ENCODE results near the gene NPIPB2. TPM values are rescaled to one million over a fixed set of nuclear protein-coding genes. Genes with fewer than 3 reads are reported as not detected.

NPIPB2 gene
- total and polyA plus RNA-seq, 4 donors = 0.88 to 15.0 (median 9.0) TPM

- no peak for DNase-seq
- Histone ChIP-seq H3K9me3 (ENCODE audit: control insufficient read depth, low read length) (no peaks in the 10 kb centered on the region), H3K4me1 (ENCODE audit: control insufficient read depth in 1 of 2, insufficient read depth in 2 of 2, low read length in 2 of 2) (no peaks in the 10 kb centered on the region), H3K4me3 (ENCODE audit: low read length in 2 of 2) (no peak overlapping the region), H3K27ac (ENCODE audit: low read depth in 1 of 2, low read length in 2 of 2) (peak overlapping the region in 1 of 2 donors; percentile 71), H3K36me3 (ENCODE audit: control insufficient read depth in 1 of 2, insufficient read depth in 2 of 2, low read length in 1 of 2) (peaks cover 0 to 3% of the 10 kb centered on the region in 2 donors), H3K27me3 (ENCODE audit: control insufficient read depth in 1 of 2, insufficient read depth in 2 of 2, low read length in 1 of 2) (no peaks in the 10 kb centered on the region)
- intact Hi-C loops (cut with DNase I) = no loop called here
- ATAC-seq (ENCODE audit: low FRiP score) = no peak
- WGBS, 2 donors = 35 to 37% methylated on average over 5 of the region's 5 CpGs
Observed at GRCh38 chr16:11896486-11897176, 45.2 kb downstream of the NPIPB2 start.

- H3K27me3 ChIP-seq (ENCODE audit: control insufficient read depth in 1 of 2, insufficient read depth in 2 of 2, low read length in 1 of 2) = no peaks in the 10 kb centered on the region
- H3K9me3 ChIP-seq (ENCODE audit: control insufficient read depth, low read length) = no peaks in the 10 kb centered on the region
- H3K4me3 ChIP-seq (ENCODE audit: low read length in 2 of 2) = no peak overlapping the region
- ATAC-seq (ENCODE audit: low FRiP score) (no peak), DNase-seq (no peak)
- H3K4me1 ChIP-seq (ENCODE audit: control insufficient read depth in 1 of 2, insufficient read depth in 2 of 2, low read length in 2 of 2) = no peaks in the 10 kb centered on the region
- H3K27ac ChIP-seq (ENCODE audit: low read depth in 1 of 2, low read length in 2 of 2) = no peak overlapping the region
- intact Hi-C loops (cut with DNase I) = no loop called here
- H3K36me3 ChIP-seq (ENCODE audit: control insufficient read depth in 1 of 2, insufficient read depth in 2 of 2, low read length in 1 of 2) = peaks cover 0 to 3% of the 10 kb centered on the region in 2 donors
- WGBS, 2 donors = 94 to 96% methylated on average over 2 of the region's 2 CpGs
Observed at GRCh38 chr16:11893571-11893970, 48.3 kb downstream of the NPIPB2 start.

GRCh38 chr16:11892761-11893160, 49.1 kb downstream of the NPIPB2 start:
- Histone ChIP-seq H3K4me1 (ENCODE audit: control insufficient read depth in 1 of 2, insufficient read depth in 2 of 2, low read length in 2 of 2) (no peaks in the 10 kb centered on the region), H3K4me3 (ENCODE audit: low read length in 2 of 2) (no peak overlapping the region), H3K36me3 (ENCODE audit: control insufficient read depth in 1 of 2, insufficient read depth in 2 of 2, low read length in 1 of 2) (peaks cover 0 to 3% of the 10 kb centered on the region in 2 donors), H3K9me3 (ENCODE audit: control insufficient read depth, low read length) (no peaks in the 10 kb centered on the region), H3K27me3 (ENCODE audit: control insufficient read depth in 1 of 2, insufficient read depth in 2 of 2, low read length in 1 of 2) (no peaks in the 10 kb centered on the region), H3K27ac (ENCODE audit: low read depth in 1 of 2, low read length in 2 of 2) (no peak overlapping the region)
- 95 to 96% methylated on average over 4 of the region's 4 CpGs for WGBS, 2 donors
- ATAC-seq (ENCODE audit: low FRiP score) (no peak), DNase-seq (no peak)
- intact Hi-C loops (cut with DNase I) = no loop called here

GRCh38 chr16:11890231-11890965, 51.4 kb downstream of the NPIPB2 start:
- 89 to 91% methylated on average over 5 of the region's 5 CpGs for WGBS, 2 donors
- intact Hi-C loops (cut with DNase I) = no loop called here
- Histone ChIP-seq H3K36me3 (ENCODE audit: control insufficient read depth in 1 of 2, insufficient read depth in 2 of 2, low read length in 1 of 2) (peaks cover 0 to 3% of the 10 kb centered on the region in 2 donors), H3K27me3 (ENCODE audit: control insufficient read depth in 1 of 2, insufficient read depth in 2 of 2, low read length in 1 of 2) (no peaks in the 10 kb centered on the region), H3K27ac (ENCODE audit: low read depth in 1 of 2, low read length in 2 of 2) (no peak overlapping the region), H3K9me3 (ENCODE audit: control insufficient read depth, low read length) (no peaks in the 10 kb centered on the region), H3K4me1 (ENCODE audit: control insufficient read depth in 1 of 2, insufficient read depth in 2 of 2, low read length in 2 of 2) (no peaks in the 10 kb centered on the region), H3K4me3 (ENCODE audit: low read length in 2 of 2) (no peak overlapping the region)
- ATAC-seq (ENCODE audit: low FRiP score) (no peak), DNase-seq (no peak)

GRCh38 chr16:11886881-11887280, 55.0 kb downstream of the NPIPB2 start:
- no peaks in the 10 kb centered on the region for H3K27me3 ChIP-seq (ENCODE audit: control insufficient read depth in 1 of 2, insufficient read depth in 2 of 2, low read length in 1 of 2)
- DNase-seq (no peak), ATAC-seq (ENCODE audit: low FRiP score) (no peak)
- no peak overlapping the region for H3K27ac ChIP-seq (ENCODE audit: low read depth in 1 of 2, low read length in 2 of 2)
- no peaks in the 10 kb centered on the region for H3K4me1 ChIP-seq (ENCODE audit: control insufficient read depth in 1 of 2, insufficient read depth in 2 of 2, low read length in 2 of 2)
- H3K9me3 ChIP-seq (ENCODE audit: control insufficient read depth, low read length) = no peaks in the 10 kb centered on the region
- 85 to 86% methylated on average over 6 of the region's 6 CpGs for WGBS, 2 donors
- intact Hi-C loops (cut with DNase I) = no loop called here
- no peak overlapping the region for H3K4me3 ChIP-seq (ENCODE audit: low read length in 2 of 2)
- peaks cover 2 to 9% of the 10 kb centered on the region in 2 donors for H3K36me3 ChIP-seq (ENCODE audit: control insufficient read depth in 1 of 2, insufficient read depth in 2 of 2, low read length in 1 of 2)

GRCh38 chr16:11884035-11884434, 57.8 kb downstream of the NPIPB2 start:
- ATAC-seq (ENCODE audit: low FRiP score) = no peak
- H3K36me3 ChIP-seq (ENCODE audit: control insufficient read depth in 1 of 2, insufficient read depth in 2 of 2, low read length in 1 of 2) = peaks cover 6 to 9% of the 10 kb centered on the region in 2 donors
- no peak for DNase-seq
- no peak overlapping the region for H3K4me3 ChIP-seq (ENCODE audit: low read length in 2 of 2)
- H3K4me1 ChIP-seq (ENCODE audit: control insufficient read depth in 1 of 2, insufficient read depth in 2 of 2, low read length in 2 of 2) = no peaks in the 10 kb centered on the region
- WGBS, 2 donors = 95 to 97% methylated on average over 5 of the region's 5 CpGs
- H3K27ac ChIP-seq (ENCODE audit: low read depth in 1 of 2, low read length in 2 of 2) = no peak overlapping the region
- H3K9me3 ChIP-seq (ENCODE audit: control insufficient read depth, low read length) = no peaks in the 10 kb centered on the region
- intact Hi-C loops (cut with DNase I) = no loop called here
- no peaks in the 10 kb centered on the region for H3K27me3 ChIP-seq (ENCODE audit: control insufficient read depth in 1 of 2, insufficient read depth in 2 of 2, low read length in 1 of 2)

GRCh38 chr16:11880007-11880406, 61.8 kb downstream of the NPIPB2 start:
- H3K27me3 ChIP-seq (ENCODE audit: control insufficient read depth in 1 of 2, insufficient read depth in 2 of 2, low read length in 1 of 2) = no peaks in the 10 kb centered on the region
- no peak for DNase-seq
- H3K27ac ChIP-seq (ENCODE audit: low read depth in 1 of 2, low read length in 2 of 2) = no peak overlapping the region
- peaks cover 6 to 9% of the 10 kb centered on the region in 2 donors for H3K36me3 ChIP-seq (ENCODE audit: control insufficient read depth in 1 of 2, insufficient read depth in 2 of 2, low read length in 1 of 2)
- no peaks in the 10 kb centered on the region for H3K4me1 ChIP-seq (ENCODE audit: control insufficient read depth in 1 of 2, insufficient read depth in 2 of 2, low read length in 2 of 2)
- 69 to 72% methylated on average over 5 of the region's 5 CpGs for WGBS, 2 donors
- no peak for ATAC-seq (ENCODE audit: low FRiP score)
- no peak overlapping the region for H3K4me3 ChIP-seq (ENCODE audit: low read length in 2 of 2)
- intact Hi-C loops (cut with DNase I) = no loop called here
- H3K9me3 ChIP-seq (ENCODE audit: control insufficient read depth, low read length) = no peaks in the 10 kb centered on the region

- no peaks in the 10 kb centered on the region for H3K9me3 ChIP-seq (ENCODE audit: control insufficient read depth, low read length)
- no peak overlapping the region for H3K4me3 ChIP-seq (ENCODE audit: low read length in 2 of 2)
- H3K27ac ChIP-seq (ENCODE audit: low read depth in 1 of 2, low read length in 2 of 2) = no peak overlapping the region
- WGBS, 2 donors = 67 to 71% methylated on average over 5 of the region's 5 CpGs
- DNase-seq (no peak), ATAC-seq (ENCODE audit: low FRiP score) (no peak)
- peaks cover 4 to 11% of the 10 kb centered on the region in 2 donors for H3K36me3 ChIP-seq (ENCODE audit: control insufficient read depth in 1 of 2, insufficient read depth in 2 of 2, low read length in 1 of 2)
- H3K27me3 ChIP-seq (ENCODE audit: control insufficient read depth in 1 of 2, insufficient read depth in 2 of 2, low read length in 1 of 2) = no peaks in the 10 kb centered on the region
- intact Hi-C loops (cut with DNase I) = loop anchor here in 1 of 2 donors (10.0 kb wide), 1 partner anchor 187 kb away; no protein-coding TSS in a partner anchor
- H3K4me1 ChIP-seq (ENCODE audit: control insufficient read depth in 1 of 2, insufficient read depth in 2 of 2, low read length in 2 of 2) = no peaks in the 10 kb centered on the region
Observed at GRCh38 chr16:11877374-11877773, 64.5 kb downstream of the NPIPB2 start.

All from aorta (tissue), 5 donors.